ENCODE data around the gene PDE10A. TPM values are rescaled to one million over a fixed set of nuclear protein-coding genes. Genes with fewer than 3 reads are reported as not detected.

Gene PDE10A
- total and polyA plus RNA-seq, 2 of the 8 experiments (the other 6 are each of a cell fraction or from before 2014, with no cell fraction given), result 1.1 to 2.4 TPM

DNA sequence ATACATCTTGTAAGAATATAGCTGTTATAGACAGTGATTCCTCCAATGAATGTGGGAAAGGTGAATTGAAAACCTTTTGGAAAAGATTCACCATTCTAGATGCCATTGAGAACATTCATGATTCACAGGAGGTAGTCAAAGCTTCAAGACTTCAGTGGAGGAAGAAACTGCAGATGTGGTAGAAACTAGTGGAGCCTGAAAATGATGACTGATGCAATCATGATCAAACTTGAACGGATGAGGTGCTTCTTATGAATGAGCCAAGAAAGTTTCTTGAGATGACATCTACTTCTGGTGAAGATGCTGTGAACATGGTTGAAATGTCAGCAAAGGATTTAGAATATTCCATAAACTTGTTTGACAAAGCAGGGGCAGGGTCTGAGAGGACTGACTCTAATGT lies 286.9 kb downstream of the PDE10A start:
- TF ChIP-seq CTBP2 (IDR thresholded peaks at IDR 0.05; ENCODE audit: borderline replicate concordance, insufficient read depth, insufficient read length, low read length), result no peak
- TF ChIP-seq CBX5 (IDR thresholded peaks at IDR 0.05; ENCODE audit: low read depth, low read length), result no peak
- TF ChIP-seq USF2 (IDR thresholded peaks at IDR 0.05; ENCODE audit: low read length), result no peak
- TF ChIP-seq CBX8 (IDR thresholded peaks at IDR 0.05; ENCODE audit: borderline replicate concordance, low read depth, low read length), result no peak
- no peak for TF ChIP-seq CHD2 (IDR thresholded peaks at IDR 0.05; ENCODE audit: low read length)
- TF ChIP-seq SUZ12 (IDR thresholded peaks at IDR 0.05; ENCODE audit: low read length), result no peak
- no peak overlapping the region for H3K9ac ChIP-seq (replicated peaks in 1 of 4; ENCODE audit: extremely low read depth in 1 of 4, low read depth in 3 of 4, low read length in 3 of 4)
- WGBS, 2 experiments (ENCODE audit: extremely low coverage in 1 of 2, insufficient coverage in 1 of 2, insufficient read length in 1 of 2, insufficient replicate concordance in 2 of 2, low coverage in 1 of 2, low lambda C conversion rate in 2 of 2, missing lambda C conversion rate in 1 of 2), result 77% methylated on average over 1 of the region's 1 CpG; no CpG with 5 or more reads in 1 of the 2 experiments

More for the DNA sequence above, 286.9 kb downstream of the PDE10A start:
- ChIA-PET CTCF (ENCODE audit: partially characterized antibody) (interaction anchor here (0.8 kb wide), 1 partner anchor 474 kb away, joined by 3 read pairs; no protein-coding TSS in a partner anchor), POLR2A (ENCODE audit: partially characterized antibody) (no interaction called here)
- H3K4me1 ChIP-seq (replicated peaks in 1 of 4; ENCODE audit: control insufficient read depth in 3 of 4, insufficient read depth in 4 of 4, low read length in 3 of 4), result no peaks in the 10 kb centered on the region
- no peaks in the 10 kb centered on the region for H3K36me3 ChIP-seq (ENCODE audit: control insufficient read depth in 2 of 4, insufficient read depth in 4 of 4, low read length in 3 of 4)
- H4K91ac ChIP-seq (replicated peaks; ENCODE audit: insufficient read length, low read length), result no peak overlapping the region
- no peak overlapping the region for H3K56ac ChIP-seq (replicated peaks; ENCODE audit: insufficient read length, low read depth, low read length)
- H3K27ac ChIP-seq (ENCODE audit: low read depth, low read length), result no peak overlapping the region
- H3K79me1 ChIP-seq (ENCODE audit: low read depth, low read length), result no peaks in the 10 kb centered on the region
- no peak overlapping the region for H3K4ac ChIP-seq (replicated peaks; ENCODE audit: insufficient read length, low read depth, low read length)
- FAIRE-seq (no peak), DNase-seq (ENCODE audit: low read depth in 1 of 2, low spot score in 2 of 2) (no peak)
- no peak overlapping the region for H2AFZ ChIP-seq (ENCODE audit: low read length)
- no peak overlapping the region for H2BK12ac ChIP-seq (ENCODE audit: low read depth, low read length)
- H2AK5ac ChIP-seq (ENCODE audit: low read depth, low read length), result no peak overlapping the region
- no peak overlapping the region for H2BK120ac ChIP-seq (replicated peaks; ENCODE audit: low read depth, low read length)
- H2BK5ac ChIP-seq (ENCODE audit: low read depth, low read length), result no peak overlapping the region
- no peak overlapping the region for H4K5ac ChIP-seq (ENCODE audit: insufficient read length, low read depth, low read length)
- H3K4me3 ChIP-seq (ENCODE audit: extremely low read depth in 1 of 4, insufficient read depth in 2 of 4, low read depth in 3 of 4, low read length in 4 of 4), result no peak overlapping the region
- H2BK20ac ChIP-seq (ENCODE audit: low read length), result no peak overlapping the region
- H2BK15ac ChIP-seq (ENCODE audit: low read length), result no peak overlapping the region
- H3K23ac ChIP-seq (ENCODE audit: insufficient read length), result no peak overlapping the region
- H3K27me3 ChIP-seq (replicated peaks in 1 of 4; ENCODE audit: control insufficient read depth in 3 of 4, extremely low read depth in 1 of 4, insufficient read depth in 3 of 4, low read length in 3 of 4), result no peaks in the 10 kb centered on the region
- no peak overlapping the region for H3K14ac ChIP-seq (ENCODE audit: insufficient read length)
- H3K18ac ChIP-seq (ENCODE audit: extremely low read depth, low read length), result no peak overlapping the region
- H4K8ac ChIP-seq (ENCODE audit: extremely low read depth, insufficient read depth, low read length), result no peak overlapping the region
- H3K4me2 ChIP-seq (ENCODE audit: insufficient read depth in 1 of 2, low read depth in 2 of 2, low read length in 2 of 2), result no peak overlapping the region
- no peaks in the 10 kb centered on the region for H3K9me3 ChIP-seq (ENCODE audit: insufficient read depth in 2 of 2, low read depth in 1 of 2, low read length in 1 of 2)
- H4K20me1 ChIP-seq (replicated peaks in 1 of 2; ENCODE audit: control insufficient read depth in 1 of 2, insufficient read depth in 2 of 2, low read length in 2 of 2), result no peaks in the 10 kb centered on the region
- no peaks in the 10 kb centered on the region for H3K23me2 ChIP-seq (ENCODE audit: low read depth, low read length)
- H3K79me2 ChIP-seq (ENCODE audit: control insufficient read depth in 1 of 2, insufficient read depth in 2 of 2, low read length in 2 of 2), result no peaks in the 10 kb centered on the region
